ENCODE data around the gene HMGXB3.

Gene HMGXB3

DNA sequence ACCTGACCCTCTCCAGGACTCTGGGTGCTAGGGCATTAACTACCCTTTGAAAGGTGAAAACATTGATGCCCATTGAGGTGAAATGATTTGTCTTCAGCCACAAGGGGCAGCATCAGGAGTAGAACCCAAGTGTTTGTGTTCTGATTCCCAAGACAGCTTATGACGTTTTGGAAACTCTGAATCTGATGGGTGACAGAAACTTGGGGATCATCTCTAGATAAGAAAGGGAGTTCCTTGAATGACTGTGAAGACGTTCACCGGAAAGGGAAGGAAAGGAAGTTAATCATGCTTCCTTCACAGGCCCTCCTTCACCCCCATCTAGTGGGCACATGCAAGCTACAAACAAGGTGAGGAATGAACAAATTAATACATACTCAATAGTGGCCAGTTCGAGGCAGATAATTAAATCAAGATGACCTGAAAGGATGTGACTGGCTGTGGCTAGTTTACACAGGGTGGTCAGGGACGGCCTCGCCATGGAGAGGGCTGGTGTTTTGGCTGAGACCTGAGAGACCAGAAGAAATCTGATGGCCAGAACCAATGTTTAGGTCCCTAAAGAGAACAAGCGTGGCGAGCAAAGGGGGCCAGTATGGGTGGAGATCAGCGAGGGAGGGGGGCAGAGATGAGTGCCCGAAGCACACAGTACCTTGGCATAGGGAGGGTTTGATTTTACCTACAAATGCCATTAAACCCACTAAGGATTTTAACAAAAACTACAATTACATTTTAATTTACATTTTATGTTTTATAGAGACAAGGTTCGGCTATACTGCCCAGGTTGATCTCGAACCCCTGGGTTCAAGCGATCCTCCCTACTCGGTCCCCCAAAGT, 40.9 kb upstream of the HMGXB3 start:
- DNase-seq (ENCODE audit: low read depth): peak; percentile 45
- TF ChIP-seq, protein P1, sequence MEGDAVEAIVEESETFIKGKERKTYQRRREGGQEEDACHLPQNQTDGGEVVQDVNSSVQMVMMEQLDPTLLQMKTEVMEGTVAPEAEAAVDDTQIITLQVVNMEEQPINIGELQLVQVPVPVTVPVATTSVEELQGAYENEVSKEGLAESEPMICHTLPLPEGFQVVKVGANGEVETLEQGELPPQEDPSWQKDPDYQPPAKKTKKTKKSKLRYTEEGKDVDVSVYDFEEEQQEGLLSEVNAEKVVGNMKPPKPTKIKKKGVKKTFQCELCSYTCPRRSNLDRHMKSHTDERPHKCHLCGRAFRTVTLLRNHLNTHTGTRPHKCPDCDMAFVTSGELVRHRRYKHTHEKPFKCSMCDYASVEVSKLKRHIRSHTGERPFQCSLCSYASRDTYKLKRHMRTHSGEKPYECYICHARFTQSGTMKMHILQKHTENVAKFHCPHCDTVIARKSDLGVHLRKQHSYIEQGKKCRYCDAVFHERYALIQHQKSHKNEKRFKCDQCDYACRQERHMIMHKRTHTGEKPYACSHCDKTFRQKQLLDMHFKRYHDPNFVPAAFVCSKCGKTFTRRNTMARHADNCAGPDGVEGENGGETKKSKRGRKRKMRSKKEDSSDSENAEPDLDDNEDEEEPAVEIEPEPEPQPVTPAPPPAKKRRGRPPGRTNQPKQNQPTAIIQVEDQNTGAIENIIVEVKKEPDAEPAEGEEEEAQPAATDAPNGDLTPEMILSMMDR (conservative IDR thresholded peaks at IDR 0.05; ENCODE audit: low read length): peak; percentile 53
- H3K4me3 ChIP-seq (ENCODE audit: low read length): peak overlapping the region; percentile 74

DNA sequence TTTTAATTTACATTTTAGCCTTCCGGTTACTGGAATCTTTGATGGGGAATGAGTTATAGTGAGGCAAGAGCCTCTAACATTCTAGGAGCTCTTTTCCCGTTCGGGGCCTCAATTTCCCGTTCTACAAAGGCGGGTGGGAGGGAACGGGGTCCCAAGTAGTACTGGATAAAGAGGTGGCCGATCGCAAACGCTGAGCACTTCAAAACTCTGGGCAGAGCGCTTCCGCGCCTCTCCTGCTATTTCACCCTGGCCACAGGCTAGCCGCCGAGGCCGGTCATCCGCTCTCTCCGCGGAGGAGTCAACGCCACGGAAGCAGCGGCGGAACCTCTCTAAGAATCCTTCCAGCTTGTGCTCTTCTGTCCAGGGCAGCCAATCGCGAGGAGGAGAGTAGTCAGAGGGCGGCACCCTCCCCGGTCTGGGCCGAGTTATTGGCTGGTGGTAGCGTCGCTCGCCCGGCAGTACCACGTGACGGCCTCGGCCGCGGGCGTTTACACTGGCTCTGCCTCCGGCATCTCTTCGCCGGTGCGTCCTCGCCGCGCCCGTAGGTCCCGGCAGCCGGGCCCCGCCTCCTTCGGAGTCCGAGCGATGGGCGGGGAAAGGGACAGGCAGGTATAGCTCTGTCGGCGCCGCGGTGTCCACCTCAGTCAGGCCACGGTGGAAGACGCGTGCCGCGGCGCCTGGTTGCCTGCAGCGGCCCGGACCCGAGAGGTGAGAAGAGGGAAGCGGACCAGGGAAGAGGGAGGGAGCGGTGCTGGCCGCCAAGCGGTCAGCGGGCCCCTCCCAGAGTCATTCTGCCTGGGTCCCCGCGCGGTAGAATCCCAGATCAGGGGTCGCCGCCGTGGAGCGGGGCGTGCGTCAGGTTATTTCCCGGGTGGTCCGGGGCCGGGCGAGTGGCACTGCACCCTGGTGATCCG, 40.0 kb upstream of the HMGXB3 start, which contains the start of gene SLC26A2:
Gene SLC26A2, plus strand, starts transcription at position 487 of the 914 bp plus-strand sequence. CDS start 16,895 bp downstream, outside the sequence.
- DNase-seq (ENCODE audit: low read depth): peak; percentile 97
- TF ChIP-seq, protein P1 (conservative IDR thresholded peaks at IDR 0.05; ENCODE audit: low read length): no peak
- H3K4me3 ChIP-seq (ENCODE audit: low read length): peak within 1 kb of the TSS; percentile 74

DNA sequence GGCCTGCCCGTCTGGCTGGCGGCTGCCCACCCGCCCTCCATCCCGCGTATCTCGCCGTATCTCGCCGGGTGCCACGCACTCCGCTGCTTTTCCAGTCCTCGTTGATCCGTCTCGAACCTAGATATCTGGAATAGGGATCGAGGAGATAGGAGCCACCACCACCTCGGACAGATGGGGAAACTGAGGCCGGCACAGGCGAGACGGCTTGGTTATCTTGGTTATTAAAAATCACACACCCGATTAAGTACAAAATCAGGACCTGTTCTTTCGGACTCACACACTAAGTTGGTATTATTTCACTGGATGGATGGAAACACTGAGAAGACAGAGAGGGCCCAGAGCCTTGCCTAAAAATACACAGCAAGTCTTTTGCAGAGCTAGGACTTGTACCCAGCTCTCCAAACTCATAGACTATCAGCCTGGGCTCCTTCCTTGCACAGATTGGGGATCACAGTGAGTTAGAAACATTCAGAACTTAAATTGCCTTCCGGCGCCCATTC, 39.3 kb upstream of the HMGXB3 start:
- DNase-seq (ENCODE audit: low read depth): no peak
- TF ChIP-seq, protein P1 (conservative IDR thresholded peaks at IDR 0.05; ENCODE audit: low read length): no peak

DNA sequence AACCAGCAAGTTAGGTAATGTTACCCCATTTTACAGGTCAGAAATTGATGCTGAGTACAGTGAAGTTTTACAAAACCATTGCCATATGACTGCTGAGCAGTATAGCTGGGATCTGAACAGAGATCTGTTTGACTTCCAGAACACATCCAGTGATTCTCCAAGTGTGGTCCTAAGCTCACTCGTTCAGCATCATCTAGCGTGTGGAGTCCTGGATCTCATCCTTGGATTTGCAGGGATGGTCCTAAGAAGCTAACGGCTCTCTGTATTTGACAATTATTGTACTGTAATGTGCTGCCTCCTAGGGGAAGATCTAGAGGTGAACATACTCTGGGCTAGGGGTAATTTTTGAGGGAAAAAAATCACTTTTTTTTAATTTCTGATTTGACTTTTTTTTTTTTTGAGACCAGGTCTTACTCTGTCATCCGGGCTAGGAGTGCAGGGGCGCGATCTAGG, 38.6 kb upstream of the HMGXB3 start:
- TF ChIP-seq, protein P1 (conservative IDR thresholded peaks at IDR 0.05; ENCODE audit: low read length): peak; percentile 65
- H3K4me3 ChIP-seq (ENCODE audit: low read length): no peak overlapping the region; the same call in 1 of the 2 replicates
- peak; percentile 57 for DNase-seq (ENCODE audit: low read depth)

More for the DNA sequence above, 39.3 kb upstream of the HMGXB3 start:
- H3K4me3 ChIP-seq (ENCODE audit: low read length): peak overlapping the region; percentile 74

DNA sequence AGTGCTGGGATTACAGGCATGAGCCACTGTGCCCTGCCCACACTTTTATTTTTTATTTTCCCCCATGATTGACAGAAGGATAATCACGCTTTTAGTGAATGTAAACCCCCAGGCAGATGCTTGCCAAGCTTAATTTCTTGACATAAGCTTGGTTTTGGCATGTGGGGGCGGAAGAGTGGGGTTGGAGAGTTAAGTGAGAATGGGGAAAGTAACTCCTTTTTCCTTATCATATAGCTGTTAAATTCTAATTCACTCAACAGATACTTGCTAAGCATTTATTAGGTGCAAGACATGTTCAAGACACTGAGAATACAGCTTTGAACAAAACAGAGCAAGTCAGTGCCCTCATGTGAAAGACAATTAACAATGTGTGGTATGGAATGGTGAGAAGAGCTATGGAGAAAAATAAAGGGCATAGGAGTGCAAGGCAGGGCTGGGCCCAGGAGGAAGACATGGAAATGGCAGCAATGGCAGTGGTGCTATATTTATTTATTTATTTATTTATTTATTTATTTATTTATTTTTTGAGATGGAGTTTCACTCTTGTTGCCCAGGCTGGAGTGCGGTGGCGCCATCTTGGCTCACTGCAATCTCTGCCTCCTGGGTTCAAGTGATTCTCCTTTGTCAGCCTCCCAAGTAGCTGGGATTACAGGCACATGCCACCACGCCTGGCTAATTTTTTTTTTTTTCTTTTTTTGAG, 37.8 kb upstream of the HMGXB3 start:
- H3K4me3 ChIP-seq (ENCODE audit: low read length): no peak overlapping the region
- DNase-seq (ENCODE audit: low read depth): no peak
- TF ChIP-seq, protein P1 (conservative IDR thresholded peaks at IDR 0.05; ENCODE audit: low read length): no peak

DNA sequence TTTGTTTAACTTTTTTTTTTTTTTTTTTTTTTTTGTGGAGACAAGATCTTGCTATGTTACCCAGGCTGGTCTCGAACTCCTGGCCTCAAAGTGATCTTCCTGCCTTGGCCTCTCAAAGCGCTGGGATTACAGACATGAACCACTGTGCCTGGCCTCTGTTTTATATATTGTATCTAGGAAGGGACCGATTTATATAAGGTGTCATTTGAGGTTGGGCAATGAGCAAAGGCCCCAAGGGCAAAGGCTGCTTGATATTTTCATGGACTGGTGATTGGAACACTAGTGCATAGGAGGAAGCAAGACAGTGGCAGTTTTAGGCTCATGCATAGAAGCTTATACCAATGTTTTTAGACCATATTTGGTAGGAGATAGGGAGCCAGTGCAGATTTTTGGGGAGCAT, 36.8 kb upstream of the HMGXB3 start:
- DNase-seq (ENCODE audit: low read depth): no peak
- TF ChIP-seq, protein P1 (conservative IDR thresholded peaks at IDR 0.05; ENCODE audit: low read length): no peak
- H3K4me3 ChIP-seq (ENCODE audit: low read length): no peak overlapping the region
